HG03460 (cell line): Measurements from ENCODE around the gene PI4KA.

ENCODE experiments used
- ATAC-seq: cut with Tn5 transposase; IDR thresholded peaks from one replicate; pipeline ENCODE4 v1.9.1; 2021; ENCODE audit not compliant: unreplicated experiment

The PI4KA gene

GRCh38 chr22:20794650-20795413, 63.8 kb downstream of the PI4KA start:
- no peak for ATAC-seq

- no peak for ATAC-seq
Observed at GRCh38 chr22:20793748-20794649, 64.6 kb downstream of the PI4KA start.

- no peak for ATAC-seq
Observed at GRCh38 chr22:20792966-20793728, 65.5 kb downstream of the PI4KA start.

GRCh38 chr22:20792221-20792965, 66.2 kb downstream of the PI4KA start:
- ATAC-seq: no peak

- no peak for ATAC-seq
Observed at GRCh38 chr22:20788627-20789344, 69.8 kb downstream of the PI4KA start.

GRCh38 chr22:20787746-20788626, 70.6 kb downstream of the PI4KA start:
- ATAC-seq: no peak

- no peak for ATAC-seq
Observed at GRCh38 chr22:20787223-20787622, 71.4 kb downstream of the PI4KA start.

- no peak for ATAC-seq
Observed at GRCh38 chr22:20786536-20786979, 72.1 kb downstream of the PI4KA start.

- ATAC-seq: no peak
Observed at GRCh38 chr22:20786048-20786447, 72.6 kb downstream of the PI4KA start.

GRCh38 chr22:20785415-20785814, 73.2 kb downstream of the PI4KA start:
- no peak for ATAC-seq

- ATAC-seq: no peak
Observed at GRCh38 chr22:20783844-20784723, 74.5 kb downstream of the PI4KA start.

GRCh38 chr22:20783300-20783673, 75.3 kb downstream of the PI4KA start:
- no peak for ATAC-seq

- no peak for ATAC-seq
Observed at GRCh38 chr22:20782596-20783299, 75.9 kb downstream of the PI4KA start.

- no peak for ATAC-seq
Observed at GRCh38 chr22:20782083-20782482, 76.5 kb downstream of the PI4KA start.

- ATAC-seq: no peak
Observed at GRCh38 chr22:20781272-20781990, 77.2 kb downstream of the PI4KA start.

- ATAC-seq: no peak
Observed at GRCh38 chr22:20779818-20780158, 78.8 kb downstream of the PI4KA start.
